GM19467 (cell line): ENCODE results near the gene GSTO2.
"Not testable (repeated sequence)": the region's sequence is repeated elsewhere in the genome, so short reads cannot be mapped to it uniquely, and the experiment has no call there.

Experiments
- ATAC-seq: cut with Tn5 transposase; IDR thresholded peaks from one replicate; pipeline ENCODE4 v1.9.1; 2021; ENCODE audit warnings: mild to moderate bottlenecking, moderate library complexity; ENCODE audit not compliant: unreplicated experiment

The GSTO2 gene

GRCh38 chr10:104268713-104269645 is at the start of gene GSTO2:
Gene GSTO2 (plus strand): TSS chr10:104269184. CDS start chr10:104274916, 5,732 bp downstream.
- ATAC-seq = peak; percentile 99

DNA sequence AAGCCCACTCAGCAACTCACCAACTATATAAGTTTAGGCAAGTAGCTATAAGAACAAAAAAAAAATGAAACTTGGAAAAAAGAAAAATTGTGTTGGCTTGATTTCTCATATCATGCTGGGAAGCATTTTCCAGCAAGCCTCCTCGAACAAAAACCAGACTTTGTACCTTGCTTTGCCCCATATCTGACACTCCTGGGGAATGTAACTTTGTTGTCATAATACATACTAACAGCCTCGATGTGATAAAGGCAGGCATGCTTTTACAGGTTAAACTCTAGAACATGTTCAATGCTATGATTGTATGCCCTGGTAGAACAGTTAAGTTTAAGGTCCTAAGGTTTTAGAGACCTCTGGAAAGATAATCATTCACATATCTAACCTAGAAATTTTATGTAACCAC is 48.5 kb upstream of the GSTO2 start:
- no peak for ATAC-seq

DNA sequence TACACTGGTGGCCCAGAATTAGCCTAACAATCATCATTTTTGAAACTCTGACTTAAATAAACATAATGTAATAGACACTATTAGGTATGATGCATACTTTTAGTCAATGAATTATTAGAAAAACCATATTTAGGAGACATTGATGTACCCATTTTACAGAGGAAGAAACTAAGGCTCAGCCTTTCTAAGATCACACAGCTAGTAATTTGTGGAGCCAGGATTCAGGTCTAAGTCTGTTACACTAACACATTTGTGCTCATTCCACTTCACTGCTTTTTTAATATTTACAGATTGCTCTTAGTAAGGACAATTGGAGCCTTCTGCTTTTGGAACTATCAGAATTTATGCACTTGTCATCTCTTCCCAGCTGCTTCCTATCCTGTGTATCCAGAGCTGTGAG is 45.7 kb upstream of the GSTO2 start:
- ATAC-seq = no peak

DNA sequence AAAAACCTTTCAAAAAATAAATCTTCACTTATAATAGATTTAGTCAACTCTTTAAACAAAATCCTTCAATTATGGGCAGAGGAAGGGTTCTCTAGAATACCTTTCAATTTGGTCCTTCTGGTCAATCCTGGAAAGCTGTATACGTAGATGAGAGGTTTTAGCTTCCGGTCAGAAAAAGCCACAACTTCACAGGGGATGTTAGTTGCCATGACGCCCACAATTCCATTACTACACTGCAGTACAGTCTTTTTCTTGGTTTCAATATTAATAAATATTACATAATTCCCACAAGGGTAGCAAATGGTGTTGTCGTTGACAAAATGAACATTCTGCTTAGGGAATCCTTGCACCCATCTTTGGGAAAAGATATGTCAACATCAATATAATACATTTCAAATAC is 38.5 kb upstream of the GSTO2 start:
- no peak for ATAC-seq

DNA sequence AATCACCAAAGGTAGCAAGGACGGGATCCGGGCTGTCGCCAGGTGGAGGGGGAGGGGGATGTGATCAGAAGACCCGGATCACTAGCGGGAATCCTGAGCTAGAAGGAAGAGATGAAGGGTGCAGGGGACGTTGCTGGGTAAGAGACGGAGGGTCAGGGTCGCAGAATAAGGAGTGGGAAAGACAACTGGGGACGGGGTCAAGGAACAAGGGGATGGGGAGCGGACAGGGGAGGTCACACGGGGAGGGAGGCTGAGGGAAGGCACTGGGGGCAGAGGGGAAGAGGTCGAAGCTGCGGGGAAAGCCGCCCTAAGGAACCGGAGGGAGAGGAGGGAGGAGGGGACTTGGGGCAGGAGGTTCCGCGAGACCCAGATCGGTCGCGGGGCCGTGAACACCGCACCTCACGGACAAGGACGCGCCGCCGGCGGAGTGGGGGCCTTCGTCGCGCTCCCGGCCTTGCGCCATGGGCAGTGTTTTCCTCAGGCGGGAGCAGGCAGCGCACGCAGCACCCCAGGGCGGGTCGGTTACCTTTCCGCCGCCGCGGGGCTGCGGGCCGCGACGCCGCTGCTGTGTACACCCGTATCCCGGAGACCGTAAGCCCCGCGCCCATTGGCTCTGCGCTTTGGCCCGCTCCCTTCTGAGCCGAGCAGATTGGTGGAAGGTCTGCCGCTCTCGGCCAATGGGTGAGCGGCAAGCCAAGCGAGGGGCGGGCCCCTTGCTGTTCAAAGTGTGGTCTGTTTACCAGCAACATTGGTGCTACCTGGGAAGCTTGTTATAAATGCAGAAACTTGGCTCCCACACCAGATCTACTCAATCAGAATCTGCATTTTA is 37.0 kb upstream of the GSTO2 start, which contains the start of gene CFAP43:
Gene CFAP43 (minus strand): TSS at position 581 of the 829 bp plus-strand sequence. CDS start 118 bp downstream, at position 463.
- ATAC-seq = peak; percentile 100

GRCh38 chr10:104232613-104233102 is 36.3 kb upstream of the GSTO2 start:
- ATAC-seq = peak; percentile 3

DNA sequence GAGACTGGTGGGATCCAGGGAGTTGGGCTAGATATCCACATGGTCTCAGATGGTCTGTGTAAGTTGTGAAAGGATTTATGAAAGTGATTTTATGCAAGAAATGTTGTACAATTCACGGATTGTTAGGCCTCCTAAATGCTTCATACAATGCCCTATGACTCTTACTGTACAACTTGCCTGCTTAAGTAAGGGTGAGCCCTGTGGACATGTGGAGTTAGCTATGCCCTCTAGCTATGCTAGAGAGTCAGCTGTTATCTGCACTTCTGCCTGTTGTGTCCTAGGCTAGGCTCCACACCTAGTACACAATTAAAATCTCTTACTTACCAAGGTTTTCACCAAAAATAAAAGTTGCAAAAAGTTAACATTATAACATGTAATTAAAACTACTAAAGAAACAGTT is 35.2 kb upstream of the GSTO2 start:
- no peak for ATAC-seq

GRCh38 chr10:104234934-104235333 is 34.0 kb upstream of the GSTO2 start:
- ATAC-seq = no peak

- ATAC-seq = no peak
These were observed 33.2 kb upstream of the GSTO2 start for GRCh38 chr10:104235801-104236200.

DNA sequence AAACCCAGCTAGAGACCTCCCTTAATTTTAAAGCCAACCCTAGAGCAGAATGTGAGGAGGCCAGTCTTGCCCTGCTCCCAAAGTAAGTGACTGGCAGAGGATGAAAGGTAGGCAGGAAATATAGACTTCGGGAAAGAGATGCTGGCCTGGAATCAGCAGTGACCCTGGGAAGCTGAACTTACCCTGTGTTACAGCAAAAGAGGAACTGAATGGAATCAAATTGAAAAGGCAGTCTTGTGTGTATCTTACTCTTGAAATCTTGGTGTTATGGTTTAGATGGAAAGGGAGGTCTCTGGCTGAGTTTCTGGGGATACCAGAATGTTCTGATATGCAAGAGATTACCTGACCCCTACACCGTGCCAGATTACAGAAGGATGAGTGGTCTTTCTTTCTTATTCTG is 28.9 kb upstream of the GSTO2 start:
- no peak for ATAC-seq

DNA sequence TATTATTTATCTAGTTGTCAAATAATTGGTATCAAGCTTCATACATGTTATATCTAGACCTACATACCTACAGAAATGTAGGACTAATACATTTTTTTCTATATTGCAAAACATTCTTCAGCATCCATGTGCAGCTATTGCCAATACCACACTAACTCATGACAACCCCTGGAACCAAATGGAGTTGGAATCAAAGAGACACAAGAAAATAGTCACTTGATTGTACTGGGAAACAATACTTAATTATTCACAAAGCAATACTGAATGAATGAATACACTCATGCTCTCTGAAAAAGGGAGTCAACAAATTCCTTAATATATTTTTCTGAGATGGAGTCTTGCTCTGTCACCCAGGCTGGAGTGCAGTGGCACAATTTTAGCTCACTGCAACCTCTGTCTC is 26.4 kb upstream of the GSTO2 start:
- ATAC-seq = no peak

GRCh38 chr10:104243009-104243408 is 26.0 kb upstream of the GSTO2 start:
- ATAC-seq = not testable (repeated sequence)

DNA sequence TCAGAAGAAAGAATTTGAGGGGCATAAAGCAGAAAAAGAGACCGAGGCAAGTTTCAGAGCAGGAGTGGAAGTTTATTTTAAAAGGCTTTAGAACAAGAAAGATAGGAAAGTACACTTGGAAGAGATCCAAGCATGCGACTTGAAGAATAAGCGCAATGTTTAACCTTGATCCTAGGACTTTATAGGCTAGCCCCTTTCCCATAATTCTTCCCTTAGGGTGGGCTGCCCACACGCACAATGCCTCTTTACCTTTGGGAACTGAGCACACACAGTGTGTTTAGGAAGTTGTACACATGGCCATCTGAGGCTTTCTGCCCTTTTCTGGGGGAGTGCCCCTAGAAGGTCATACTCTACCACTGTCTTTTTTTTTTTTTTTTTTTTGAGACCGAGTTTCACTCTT is 25.5 kb upstream of the GSTO2 start:
- ATAC-seq = no peak

GRCh38 chr10:104245066-104245632 is 23.8 kb upstream of the GSTO2 start:
- ATAC-seq = no peak

DNA sequence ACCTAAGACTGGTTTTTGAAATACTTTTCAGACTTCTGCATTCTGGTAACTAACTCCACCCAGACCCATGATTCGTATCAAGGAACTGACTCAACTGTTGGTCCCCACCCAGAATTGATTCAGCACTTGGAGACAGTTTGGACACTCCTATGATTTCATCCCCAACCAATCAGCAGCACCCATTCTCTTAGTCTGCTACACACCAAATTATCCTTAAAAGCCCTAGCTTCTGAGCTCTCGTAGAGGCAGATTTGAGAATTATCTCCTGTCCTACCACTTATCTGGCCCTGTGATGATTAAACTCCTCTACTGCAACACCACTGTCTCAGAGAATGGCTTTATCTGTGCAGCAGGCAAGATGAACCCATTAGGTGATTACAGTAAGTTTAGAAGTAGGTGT is 22.0 kb upstream of the GSTO2 start:
- ATAC-seq = no peak

- ATAC-seq = no peak
These were observed 21.4 kb upstream of the GSTO2 start for GRCh38 chr10:104247513-104248146.

GRCh38 chr10:104248931-104249330 is 20.1 kb upstream of the GSTO2 start:
- not testable (repeated sequence) for ATAC-seq

DNA sequence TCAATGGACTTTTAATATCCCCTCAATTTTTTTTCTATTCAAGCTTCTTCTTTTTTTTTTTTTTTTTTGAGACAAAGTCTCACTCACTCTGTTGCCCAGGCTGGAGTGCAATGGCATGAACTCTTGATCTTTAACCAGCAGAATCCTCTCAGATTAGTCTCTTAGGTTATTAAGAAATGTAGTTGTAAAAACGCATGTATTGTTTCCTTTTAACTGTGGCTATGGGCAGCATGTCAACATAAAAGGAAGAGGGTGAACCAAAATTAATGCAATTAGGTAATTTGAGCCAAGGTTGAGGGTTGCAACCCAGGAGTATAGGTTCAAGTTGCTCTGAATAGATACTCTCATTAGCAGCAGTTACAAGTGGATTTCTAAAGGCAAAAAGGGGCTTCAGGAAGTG is 18.6 kb upstream of the GSTO2 start:
- ATAC-seq = no peak

- ATAC-seq = no peak
These were observed 17.5 kb upstream of the GSTO2 start for GRCh38 chr10:104251443-104251842.

GRCh38 chr10:104252368-104252767 is 16.6 kb upstream of the GSTO2 start:
- no peak for ATAC-seq

- no peak for ATAC-seq
These were observed 15.9 kb upstream of the GSTO2 start for GRCh38 chr10:104253106-104253505.
